Astrocyte of the hippocampus (primary cell): Measurements from ENCODE around the gene TNK2.
"Not testable (repeated sequence)": the region's sequence is repeated elsewhere in the genome, so short reads cannot be mapped to it uniquely, and the experiment has no call there.

Experiments
- DNase-seq: peaks from one replicate; pipeline ENCODE4 v3.0.0; 2011; ENCODE audit warnings: low read depth, low spot score

TNK2 gene

DNA sequence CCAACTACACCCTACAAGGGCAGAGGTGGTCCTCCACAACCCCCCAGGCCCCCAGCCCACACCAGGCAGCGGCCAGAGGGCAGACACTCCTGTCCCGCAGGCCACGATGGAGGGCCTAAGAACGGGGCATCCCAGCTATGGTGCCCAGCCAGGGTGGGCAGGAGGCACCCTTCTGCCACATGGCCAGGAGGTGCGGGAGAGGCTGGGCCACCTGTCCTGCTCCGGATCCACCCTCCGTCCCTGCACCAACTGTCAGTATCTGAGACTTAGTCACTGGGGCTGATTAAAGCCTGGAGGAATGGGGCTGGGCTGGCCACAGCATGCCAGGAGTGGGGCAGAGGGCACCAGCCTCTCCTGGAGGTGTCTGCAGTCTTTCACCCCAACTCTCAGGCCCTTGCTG lies 37.9 kb downstream of the TNK2 start:
- DNase-seq, result no peak

DNA sequence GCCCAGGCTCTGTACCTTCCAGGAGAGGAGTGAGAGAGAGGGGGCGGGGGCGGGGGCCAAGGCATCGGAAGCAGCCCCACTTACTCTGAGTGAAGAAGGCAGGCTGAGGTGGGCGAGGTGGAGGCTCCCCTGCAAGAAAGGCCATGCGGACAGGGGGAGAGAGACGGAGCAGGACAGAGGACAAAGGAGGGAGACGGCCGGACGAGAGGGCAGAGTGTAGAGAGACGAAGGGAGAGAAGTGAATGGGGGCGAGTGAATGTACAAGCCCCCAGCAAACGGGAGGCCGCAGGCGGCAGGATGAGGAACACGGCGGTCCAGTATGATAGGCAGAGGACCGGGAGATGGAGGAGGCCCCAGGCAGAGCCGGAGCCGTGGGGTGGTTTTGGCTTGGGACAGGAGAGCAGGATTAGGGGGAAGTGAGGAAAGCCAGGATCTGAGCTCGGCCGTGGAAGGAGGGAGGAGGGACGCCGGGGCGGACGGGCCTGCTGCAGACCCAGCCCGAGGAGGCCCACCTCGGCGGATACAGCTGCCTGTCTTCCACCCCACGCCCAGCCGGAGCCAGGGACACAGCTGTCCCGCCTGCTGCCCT lies 38.8 kb downstream of the TNK2 start:
- no peak for DNase-seq

DNA sequence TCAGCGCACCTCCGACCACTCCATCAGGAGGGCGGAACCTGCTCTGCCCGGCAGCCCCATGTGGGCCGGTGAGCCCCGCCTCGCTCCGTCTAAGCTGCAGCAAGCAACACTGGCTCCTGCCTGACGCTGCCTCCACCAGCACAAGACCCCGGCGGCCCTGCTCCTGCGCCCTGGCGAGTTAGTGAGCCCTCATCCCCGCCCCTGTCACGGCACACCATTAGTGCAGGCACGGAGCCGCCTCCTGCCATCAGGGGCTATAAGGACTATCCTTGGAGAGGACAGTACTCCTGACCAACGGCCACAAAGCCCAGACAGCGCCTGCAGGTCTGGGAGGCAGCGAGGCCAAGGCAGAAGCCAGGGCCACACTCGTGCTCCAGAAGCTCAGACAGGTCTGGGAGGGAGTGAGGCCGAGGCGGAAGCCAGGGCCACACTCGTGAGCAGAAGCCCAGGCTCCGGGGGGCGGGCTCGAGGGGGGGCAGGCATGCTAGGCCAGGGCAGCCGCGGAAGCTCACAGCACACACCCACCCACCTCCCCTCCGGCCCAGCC lies 39.4 kb downstream of the TNK2 start:
- no peak for DNase-seq

DNA sequence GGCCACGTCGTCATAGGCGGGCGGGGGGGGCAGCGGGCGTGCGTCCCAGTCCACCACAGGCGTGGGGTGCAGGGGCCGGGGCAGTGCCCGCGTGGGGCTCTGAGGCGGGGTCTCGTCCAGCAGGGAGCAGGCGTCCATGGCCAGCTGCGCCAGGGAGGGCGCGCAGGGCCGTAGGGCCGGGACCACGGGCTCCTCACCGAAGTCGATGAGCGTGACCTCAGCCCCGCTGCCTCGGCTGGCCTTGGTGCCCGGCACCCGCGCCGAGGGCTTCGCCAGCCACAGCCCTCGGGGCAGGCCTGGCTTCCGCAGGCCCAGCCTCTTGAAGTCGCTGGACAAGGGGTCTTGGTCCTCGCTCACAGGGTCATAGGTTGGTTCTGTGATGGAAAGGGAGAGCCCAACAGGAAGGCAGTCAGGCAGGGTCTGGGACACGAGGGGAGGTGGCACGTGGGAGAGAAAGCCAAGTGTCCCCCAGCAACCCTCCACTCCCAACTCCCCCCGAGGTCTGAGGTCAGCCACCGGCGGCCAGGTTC lies 40.0 kb downstream of the TNK2 start:
- no peak for DNase-seq

DNA sequence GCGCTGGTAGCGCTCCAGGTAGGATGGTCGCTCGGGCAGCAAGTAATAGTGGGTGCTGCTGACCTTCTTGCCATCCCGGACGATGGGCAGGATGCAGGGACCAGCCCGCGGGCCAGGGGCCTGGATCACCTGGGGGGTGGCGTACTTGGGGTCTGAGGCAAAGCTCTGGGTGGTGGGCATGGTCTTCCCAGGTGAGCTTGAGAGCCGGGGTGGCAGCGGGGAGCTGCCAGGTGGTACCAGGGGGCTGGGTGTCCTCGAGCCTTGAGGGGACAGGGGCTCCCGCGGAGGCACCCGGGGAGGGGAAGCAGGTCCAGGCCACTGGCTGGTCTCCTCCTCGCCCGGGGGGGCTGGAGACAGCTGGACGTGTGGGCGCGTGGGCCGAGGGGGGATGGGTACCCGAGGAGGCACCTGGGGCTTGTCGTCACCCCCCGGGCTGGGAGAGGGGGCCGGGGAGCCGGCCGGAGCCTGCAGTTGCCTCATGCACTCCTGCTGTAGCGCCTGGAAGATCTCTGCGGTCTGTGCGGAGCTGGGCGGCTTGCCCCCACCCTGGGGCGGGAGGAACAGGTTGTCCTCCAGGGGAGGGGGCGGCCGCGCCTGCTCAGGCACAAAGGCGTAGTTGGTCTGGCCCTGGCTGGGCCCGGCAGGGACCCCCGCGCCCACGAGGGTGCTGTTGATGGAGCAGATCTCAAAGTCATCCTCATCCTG lies 40.6 kb downstream of the TNK2 start:
- no peak for DNase-seq

DNA sequence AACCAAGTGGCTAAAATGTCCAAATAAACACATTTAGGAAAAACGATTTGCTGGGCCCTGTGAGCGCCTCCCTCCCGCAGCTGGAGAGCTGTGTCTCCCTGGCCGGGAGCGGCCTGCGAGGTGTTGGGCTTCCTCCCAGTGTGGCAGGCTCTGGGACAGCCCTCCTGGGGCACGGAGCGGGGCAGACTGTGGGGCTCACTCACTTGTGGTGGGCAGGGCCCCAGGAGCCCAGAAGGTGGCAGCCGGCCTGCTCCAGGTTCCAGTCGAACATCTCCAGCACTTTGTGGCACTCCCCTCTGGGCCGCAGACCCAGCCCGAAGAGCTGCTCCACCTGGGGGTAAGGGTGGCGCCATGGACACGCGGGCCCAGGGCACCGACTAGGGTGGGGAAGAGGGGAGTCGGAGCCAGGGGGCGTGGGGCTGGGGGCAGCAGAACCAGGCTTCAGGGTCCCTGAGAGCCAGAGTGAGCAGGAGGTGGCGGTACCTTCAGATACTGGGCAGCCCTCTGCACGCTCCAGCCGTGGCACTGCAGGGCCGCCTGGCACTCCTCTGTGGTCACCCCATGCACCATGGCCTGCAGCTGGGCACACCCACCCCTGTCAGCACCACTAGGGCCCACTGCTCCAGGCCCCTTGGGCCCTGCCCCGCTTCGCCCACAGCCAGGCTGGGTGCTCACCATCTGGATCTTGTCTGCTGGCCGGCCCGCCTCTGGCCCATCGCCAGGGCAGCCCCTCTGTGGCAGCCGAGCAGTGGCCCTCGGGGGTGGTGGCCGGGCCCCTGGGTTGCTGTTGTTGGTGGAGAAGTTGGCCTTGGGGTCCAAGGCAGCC lies 41.5 kb downstream of the TNK2 start:
- no peak for DNase-seq

DNA sequence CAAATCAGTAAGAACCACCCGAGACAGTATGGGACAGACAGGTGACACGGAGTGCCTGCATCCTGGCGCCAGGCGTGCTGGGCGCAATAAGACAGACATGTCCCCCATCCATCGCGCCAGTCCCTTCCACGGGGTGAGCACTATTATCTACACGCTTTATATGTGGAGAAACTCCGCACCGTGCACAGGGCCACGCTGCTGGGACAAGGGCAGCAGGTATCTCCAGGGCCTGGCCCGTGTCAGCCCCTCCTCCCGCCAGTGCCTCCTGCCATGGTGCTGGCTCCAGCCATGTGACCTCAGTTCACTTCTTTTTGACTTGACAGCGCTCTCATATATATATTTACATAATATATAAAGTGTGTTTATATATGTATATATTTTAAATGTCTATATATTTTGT lies 42.6 kb downstream of the TNK2 start:
- no peak for DNase-seq

DNA sequence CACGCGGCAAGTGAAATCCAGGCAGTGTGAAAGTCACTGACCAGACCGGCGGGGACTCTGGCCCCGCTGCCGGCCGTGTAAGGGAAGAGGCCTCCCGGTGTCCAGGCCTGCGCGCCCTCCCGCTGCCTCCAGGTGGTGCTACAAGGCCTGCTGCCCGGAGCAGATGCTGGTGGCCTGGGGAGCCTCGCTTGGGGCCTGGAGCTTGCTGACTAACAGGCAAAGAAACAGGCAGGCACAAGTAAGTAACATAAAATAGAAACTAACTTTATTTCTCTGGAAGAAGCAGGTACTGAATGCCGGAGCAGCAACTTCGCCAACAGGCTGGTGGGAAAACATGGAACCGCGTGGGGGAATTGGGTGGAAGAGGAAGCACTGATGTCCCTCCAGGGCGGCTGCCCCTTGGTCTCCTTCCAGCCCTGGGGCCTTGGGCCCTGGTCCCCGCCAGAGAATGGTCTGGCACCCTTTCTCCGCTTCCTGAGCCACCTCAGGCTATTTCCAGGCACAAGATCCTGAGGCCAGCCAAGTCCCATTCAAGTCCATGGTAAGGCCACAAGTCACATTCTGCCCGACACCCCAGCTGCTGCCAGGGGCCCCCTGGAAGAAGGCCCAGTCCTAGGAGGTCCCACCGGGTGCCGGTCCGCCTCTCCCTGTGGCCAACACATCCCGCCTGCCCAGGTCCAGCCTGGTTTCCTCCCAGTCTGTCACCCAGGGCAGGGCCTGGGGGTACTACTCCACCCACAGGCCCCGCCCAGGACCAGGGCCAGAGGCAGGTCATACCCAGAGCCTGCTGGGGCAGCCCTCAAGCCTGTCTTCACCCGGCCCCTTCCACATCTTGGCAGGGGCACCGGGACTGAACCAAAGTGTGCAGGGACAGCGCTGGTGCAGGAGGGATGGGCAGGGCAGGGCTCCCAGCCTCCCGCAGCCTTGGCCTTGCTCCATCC lies 45.0 kb downstream of the TNK2 start:
- DNase-seq, result peak; percentile 95

DNA sequence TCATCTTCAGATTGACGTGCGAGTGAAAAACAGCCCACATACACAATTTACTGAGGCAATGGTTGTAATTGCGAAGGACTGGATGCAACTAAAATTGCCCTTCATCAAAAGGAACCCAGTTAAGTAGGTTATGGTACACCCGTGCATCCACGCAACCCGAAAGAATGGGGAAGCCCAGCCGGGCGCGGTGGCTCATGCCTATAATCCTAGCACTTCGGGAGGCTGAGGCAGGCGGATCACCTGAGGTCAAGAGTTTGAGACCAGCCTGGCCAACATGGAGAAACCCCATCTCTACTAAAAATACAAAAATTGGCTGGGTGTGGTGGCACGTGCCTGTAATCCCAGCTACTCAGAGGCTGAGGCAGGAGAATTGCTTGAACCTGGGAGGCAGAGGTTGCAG lies 46.0 kb downstream of the TNK2 start:
- DNase-seq, result not testable (repeated sequence)

DNA sequence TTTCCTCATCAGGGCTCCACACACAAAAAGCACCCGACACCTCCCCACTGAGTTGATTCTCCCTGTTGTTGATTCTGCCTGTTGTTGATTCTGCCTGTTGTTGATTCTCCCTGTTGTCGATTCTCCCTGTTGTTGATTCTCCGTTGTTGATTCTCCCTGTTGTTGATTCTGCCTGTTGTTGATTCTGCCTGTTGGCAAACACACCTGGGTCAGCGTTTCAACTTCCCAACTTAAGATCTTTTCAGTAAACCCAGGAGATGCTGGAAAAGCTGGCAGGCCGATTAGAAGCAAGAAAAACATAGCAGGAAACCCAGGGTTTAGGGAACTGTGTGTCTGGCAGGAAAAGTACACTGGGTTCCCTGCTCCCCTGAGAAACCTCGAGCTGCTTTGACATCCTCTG lies 47.9 kb downstream of the TNK2 start:
- no peak for DNase-seq

DNA sequence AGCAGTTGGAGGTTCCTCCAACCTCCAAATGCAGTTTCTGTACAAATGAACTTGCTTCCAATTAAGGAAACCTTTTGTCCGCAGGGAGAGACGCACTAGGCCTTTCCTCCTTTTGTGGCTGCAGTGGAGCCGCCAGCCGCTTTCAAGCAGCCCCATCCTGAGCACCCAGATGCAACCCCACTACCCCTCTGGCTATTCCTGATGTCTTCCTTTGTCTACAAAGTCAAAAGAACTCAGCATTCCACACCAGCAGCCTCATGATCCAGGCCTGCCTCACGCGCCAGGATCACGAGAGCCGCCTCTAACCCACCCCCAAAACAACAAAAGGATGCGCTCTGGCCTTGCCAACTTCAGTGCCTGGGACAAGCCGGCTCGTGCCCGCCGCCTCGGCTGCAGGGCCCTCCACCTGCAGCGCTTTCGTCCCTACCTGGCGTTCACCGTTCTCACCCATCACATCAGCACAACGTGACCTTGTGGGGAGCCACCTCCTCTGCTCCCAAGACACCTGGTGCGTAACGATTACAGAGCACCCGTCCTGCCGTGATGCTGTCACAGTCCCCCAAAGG lies 48.4 kb downstream of the TNK2 start:
- no peak for DNase-seq

DNA sequence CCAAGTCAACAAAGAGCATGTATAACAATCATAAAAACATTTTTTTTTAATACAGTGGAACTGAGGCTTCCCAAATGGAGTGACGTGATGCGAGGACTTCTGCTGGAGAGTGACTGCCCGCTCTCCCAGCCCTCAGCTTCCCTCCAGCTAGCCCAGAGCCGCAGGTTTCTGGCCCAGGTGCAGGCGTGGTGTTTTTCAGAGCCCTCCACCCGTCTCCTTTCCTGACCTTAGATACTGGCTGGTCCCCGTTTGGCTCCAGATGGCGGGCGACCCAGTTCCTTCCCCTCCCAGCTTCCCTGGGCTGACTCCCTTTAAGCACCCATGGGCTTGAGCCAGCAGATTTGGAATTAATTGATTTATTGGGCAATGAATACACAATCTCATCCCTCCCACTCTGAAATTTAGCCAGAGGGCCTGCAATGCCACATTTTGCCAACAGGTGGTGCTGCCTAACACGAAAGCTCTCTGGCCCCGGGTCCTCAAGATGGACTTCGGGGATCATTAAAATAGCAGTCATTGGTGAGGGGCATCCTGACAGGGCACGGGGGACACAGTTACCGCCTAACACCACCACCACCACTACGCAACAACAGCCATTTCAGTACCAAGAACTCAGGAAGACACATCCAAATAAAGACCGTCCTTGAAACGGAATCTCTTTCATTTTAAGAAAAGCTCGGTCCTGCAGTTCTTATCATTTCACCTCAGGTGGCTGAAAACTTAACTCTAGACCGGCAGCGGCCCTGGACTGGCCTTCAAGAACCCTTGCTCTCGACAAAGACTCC lies 49.1 kb downstream of the TNK2 start:
- peak; percentile 79 for DNase-seq

DNA sequence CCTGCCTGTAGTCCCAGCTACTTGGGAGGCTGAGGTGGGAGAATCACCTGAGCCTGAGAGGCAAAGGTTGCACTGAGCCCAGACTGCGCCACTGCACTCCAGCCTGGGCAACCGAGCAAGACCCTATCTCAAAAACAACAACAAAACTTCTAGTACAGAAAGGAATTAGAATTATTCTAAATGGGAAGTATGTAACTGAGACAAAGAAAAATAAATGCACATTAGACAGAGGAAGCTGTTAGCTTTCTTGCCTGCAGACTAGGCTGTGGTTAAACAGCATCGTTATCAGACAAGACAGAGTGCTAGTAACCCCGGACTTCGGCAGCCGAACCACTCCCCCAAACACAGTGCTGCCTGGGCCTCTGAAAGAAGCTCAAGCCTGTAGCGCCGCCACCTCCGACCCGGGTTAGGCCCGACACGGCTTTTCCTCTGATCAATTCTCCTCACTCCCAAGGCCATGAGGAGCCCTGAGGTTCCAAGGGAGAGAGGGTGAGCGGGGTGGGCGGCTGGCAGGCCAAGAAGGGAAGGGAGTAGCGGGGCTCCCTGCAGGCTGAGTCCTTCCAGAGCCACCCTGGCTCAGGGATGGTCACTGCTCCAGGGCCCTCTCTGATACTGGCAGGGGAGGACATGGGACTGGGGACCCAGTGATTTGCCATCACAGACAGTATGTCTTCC lies 51.8 kb downstream of the TNK2 start:
- DNase-seq, result no peak

DNA sequence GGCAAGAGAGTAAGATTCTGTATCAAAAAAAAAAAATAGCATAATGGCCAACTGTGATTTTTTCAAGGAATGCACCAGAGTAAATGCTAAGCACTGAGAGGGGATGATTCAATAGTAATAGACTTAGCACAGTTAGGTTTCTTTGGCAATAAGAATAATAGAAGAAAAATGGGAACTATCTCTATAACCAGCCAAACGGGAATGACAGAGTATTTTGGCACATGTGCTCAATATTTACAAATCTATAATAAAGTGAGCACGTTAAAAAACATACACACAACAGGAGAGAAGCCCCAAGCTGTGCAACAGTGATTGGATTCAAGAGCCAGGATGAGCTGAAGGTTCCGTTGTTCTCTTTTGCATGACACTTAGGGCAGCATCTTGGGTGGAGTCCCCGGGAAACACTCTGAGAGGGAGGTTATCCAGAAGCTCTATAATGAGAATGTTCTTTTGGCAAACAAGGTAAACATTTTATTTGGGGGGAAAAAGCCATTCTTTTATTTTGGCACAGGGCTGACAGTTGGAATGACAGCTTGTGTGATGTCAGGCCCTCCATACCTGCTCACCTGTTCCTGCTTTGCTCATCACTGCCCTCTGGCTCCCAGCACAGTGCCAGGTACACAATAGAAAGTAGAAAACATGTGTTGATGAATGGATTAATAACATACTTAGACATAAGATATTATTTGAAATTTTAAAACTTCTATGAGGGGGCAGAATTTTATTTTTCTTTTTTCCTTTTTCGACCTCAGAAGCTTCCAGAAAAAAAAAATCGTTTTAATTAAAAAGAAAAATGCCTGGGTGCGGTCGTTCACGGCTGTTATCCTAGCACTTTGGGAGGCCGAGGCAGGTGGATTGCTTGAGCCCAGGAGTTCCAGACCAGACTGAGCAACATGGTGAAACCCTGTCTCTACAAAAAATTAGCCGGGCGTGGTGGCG lies 52.6 kb downstream of the TNK2 start:
- DNase-seq, result no peak

DNA sequence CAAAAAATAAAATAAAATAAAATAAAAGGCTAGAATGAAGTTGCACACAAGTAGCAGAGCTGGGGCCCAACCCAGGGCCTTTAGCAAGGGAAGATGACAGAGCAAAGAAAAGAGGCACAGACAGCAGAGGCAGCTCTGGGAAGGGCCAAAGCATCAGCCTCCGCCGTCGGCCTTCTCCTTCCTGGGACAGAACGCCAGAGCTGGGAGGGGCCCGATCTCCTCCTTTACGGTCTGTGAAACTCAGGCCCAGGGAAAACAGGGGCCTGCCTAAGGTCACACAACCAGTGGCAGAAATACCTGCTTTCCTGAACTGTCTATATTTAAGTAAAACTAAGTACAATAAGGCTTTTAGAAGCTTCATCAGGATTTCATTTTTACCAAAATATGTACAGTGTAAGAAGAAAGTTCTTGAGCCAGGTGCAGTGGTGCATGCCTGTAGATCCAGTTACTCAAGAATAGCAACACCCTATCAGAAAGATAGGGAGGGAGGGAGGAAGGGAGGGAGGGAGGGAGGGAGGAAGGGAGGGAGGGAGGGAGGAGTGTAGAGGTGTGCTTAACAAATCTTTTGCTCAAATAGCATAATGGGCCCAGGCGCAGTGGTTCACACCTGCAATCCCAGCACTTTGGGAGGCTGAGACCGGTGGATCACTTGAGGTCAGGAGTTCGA lies 53.6 kb downstream of the TNK2 start:
- DNase-seq, result no peak

DNA sequence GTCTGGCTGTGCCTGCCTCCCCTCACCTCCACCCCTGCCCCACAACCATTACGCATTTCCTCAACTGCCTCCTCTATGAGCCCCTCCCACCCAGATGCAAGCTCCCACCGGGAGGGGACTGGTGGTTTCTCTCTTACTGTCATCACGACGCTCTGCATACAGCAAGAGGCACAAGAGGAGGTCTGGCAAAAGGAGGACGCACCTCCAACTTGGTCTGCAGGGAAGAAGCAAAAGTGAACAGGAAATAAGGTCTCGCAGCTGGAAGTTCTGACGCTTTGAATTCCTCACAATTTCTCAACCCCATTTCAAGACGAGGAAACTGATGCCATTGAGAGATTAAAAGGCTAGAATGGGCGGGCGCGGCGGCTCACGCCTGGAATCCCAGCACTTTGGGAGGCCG lies 54.4 kb downstream of the TNK2 start:
- no peak for DNase-seq

DNA sequence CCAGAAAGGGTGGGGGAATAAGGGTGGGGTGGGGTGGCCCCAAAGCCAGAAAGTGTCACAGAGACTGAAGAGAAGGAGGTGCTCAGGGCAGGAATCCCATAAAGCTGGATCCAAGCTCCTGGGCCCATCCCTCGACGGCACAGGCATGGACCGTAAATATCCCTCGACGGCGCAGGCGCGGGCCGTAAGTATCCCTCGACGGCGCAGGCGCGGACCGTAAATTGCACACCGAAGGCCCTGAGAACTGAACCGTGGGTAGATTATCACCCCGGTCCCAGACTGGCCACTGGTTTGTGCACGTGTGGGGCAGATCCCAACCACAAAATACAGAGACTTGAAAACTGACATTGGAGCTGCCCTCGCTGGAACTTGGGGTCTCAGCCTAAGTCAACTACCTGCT lies 55.3 kb downstream of the TNK2 start:
- no peak for DNase-seq
